ENCODE results near the gene PTPRA.

PTPRA gene

GRCh38 chr20:3039426-3039825, 166.1 kb downstream of the PTPRA start:
- ChIA-PET CTCF (interaction anchor here (0.6 to 0.8 kb wide), 2 partner anchors 14 to 164 kb away, joined by 4 to 5 read pairs; no protein-coding TSS in a partner anchor), POLR2A (ENCODE audit: low non-redundant PET) (no interaction called here)
- no peak for DNase-seq (ENCODE audit: low spot score)
- TF ChIP-seq, protein P1, sequence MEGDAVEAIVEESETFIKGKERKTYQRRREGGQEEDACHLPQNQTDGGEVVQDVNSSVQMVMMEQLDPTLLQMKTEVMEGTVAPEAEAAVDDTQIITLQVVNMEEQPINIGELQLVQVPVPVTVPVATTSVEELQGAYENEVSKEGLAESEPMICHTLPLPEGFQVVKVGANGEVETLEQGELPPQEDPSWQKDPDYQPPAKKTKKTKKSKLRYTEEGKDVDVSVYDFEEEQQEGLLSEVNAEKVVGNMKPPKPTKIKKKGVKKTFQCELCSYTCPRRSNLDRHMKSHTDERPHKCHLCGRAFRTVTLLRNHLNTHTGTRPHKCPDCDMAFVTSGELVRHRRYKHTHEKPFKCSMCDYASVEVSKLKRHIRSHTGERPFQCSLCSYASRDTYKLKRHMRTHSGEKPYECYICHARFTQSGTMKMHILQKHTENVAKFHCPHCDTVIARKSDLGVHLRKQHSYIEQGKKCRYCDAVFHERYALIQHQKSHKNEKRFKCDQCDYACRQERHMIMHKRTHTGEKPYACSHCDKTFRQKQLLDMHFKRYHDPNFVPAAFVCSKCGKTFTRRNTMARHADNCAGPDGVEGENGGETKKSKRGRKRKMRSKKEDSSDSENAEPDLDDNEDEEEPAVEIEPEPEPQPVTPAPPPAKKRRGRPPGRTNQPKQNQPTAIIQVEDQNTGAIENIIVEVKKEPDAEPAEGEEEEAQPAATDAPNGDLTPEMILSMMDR (conservative IDR thresholded peaks at IDR 0.05; ENCODE audit: low read depth): no peak
- H3K27ac ChIP-seq: peak overlapping the region; percentile 32

DNA sequence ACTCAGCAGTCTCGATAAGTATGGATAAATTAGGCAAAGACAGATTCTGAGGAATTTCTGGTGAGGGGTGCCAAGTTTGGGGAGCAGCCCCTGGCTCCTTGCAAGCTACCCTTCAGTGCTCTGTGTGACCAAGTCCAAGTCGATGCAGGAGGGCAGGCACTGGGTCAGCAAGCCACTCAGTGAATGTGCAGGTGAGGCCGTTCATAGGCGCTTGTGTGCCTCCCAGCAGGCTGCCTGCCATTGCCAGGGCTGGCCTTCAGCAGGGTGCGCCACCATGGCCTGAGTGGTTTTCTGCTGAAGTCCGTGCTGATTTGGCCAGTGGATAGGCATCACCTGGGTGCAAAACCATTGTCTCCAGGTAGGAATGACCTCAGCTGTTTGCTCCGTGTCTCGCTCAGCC, 166.8 kb downstream of the PTPRA start:
- POLR2A ChIA-PET (ENCODE audit: low non-redundant PET): no interaction called here
- peak overlapping the region; percentile 17 for H3K27ac ChIP-seq
- CTCF ChIA-PET: no interaction called here
- no peak for DNase-seq (ENCODE audit: low spot score)
- TF ChIP-seq, protein P1 (conservative IDR thresholded peaks at IDR 0.05; ENCODE audit: low read depth): no peak

DNA sequence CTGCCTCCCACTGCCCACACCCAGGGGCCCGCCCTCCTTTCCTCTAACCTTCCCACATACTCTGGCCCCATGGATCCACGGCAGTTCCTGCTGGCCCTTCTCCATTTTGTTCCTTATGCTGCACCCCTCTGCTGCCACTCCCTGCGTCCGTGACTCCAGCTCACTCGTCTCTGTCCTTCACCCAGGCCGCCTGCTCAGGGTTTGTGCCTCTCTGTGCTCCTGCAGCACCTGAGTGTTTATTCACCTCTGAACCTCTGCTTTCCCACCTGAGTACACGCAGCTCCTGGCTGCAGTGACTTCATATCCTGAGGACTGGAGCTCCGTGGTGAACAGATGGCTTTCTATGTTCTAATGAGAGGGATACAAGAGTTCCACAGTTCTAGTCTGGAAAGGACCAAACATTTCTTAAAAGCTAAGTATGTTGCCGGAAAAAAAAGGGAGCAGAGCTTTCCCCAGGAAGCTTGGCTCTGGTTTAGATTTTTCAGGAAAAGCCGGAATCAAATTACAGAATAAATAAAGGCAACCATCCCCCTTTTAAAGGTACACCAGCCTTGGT, 168.7 kb downstream of the PTPRA start:
- ChIA-PET POLR2A (ENCODE audit: low non-redundant PET) (interaction anchor here (0.6 kb wide), 1 partner anchor 44 kb away, joined by 6 read pairs; no protein-coding TSS in a partner anchor), CTCF (interaction anchor here (0.7 kb wide), 1 partner anchor 169 kb away, joined by 3 read pairs; no protein-coding TSS in a partner anchor)
- peak overlapping the region; percentile 70 for H3K27ac ChIP-seq
- TF ChIP-seq, protein P1 (conservative IDR thresholded peaks at IDR 0.05; ENCODE audit: low read depth): no peak
- DNase-seq (ENCODE audit: low spot score): no peak

GRCh38 chr20:3042625-3043024, 169.3 kb downstream of the PTPRA start:
- no peak for DNase-seq (ENCODE audit: low spot score)
- TF ChIP-seq, protein P1 (conservative IDR thresholded peaks at IDR 0.05; ENCODE audit: low read depth): no peak
- ChIA-PET CTCF (interaction anchor here (0.5 kb wide), 1 partner anchor 172 kb away, joined by 3 read pairs; no protein-coding TSS in a partner anchor), POLR2A (ENCODE audit: low non-redundant PET) (no interaction called here)
- H3K27ac ChIP-seq: peak overlapping the region; percentile 45

GRCh38 chr20:3043322-3043721, 170.0 kb downstream of the PTPRA start, which contains the start of gene GNRH2:
Gene GNRH2, plus strand, starts transcription at chr20:3043622. Its CDS starts 793 bp downstream, at chr20:3044415.
- TF ChIP-seq, protein P1 (conservative IDR thresholded peaks at IDR 0.05; ENCODE audit: low read depth): no peak
- POLR2A ChIA-PET (ENCODE audit: low non-redundant PET): no interaction called here
- CTCF ChIA-PET: interaction anchor here (0.5 kb wide), 1 partner anchor 173 kb away, joined by 3 read pairs; no protein-coding TSS in a partner anchor
- no peak for DNase-seq (ENCODE audit: low spot score)
- H3K27ac ChIP-seq: peak within 1 kb of the TSS; percentile 45

- DNase-seq (ENCODE audit: low spot score): no peak
- H3K27ac ChIP-seq: peak overlapping the region; percentile 80
- TF ChIP-seq, protein P1 (conservative IDR thresholded peaks at IDR 0.05; ENCODE audit: low read depth): no peak
- ChIA-PET CTCF (interaction anchor here (0.7 kb wide), 1 partner anchor 228 kb away, joined by 3 read pairs; no protein-coding TSS in a partner anchor), POLR2A (ENCODE audit: low non-redundant PET) (no interaction called here)
These were observed 171.2 kb downstream of the PTPRA start for GRCh38 chr20:3044336-3044965.

Measured in RWPE1 (cell line).